ENCODE measurements around the gene IDH3A.

The IDH3A gene

GRCh38 chr15:78207641-78208340 lies 58.6 kb downstream of the IDH3A start:
- no peak for TF ChIP-seq CTCF (IDR thresholded peaks at IDR 0.05; ENCODE audit: low read depth, low read length, missing control alignments)
- no peak for DNase-seq (ENCODE audit: low read depth)
- no peak overlapping the region for H3K4me3 ChIP-seq (ENCODE audit: low read depth, low read length)

GRCh38 chr15:78208341-78208844 lies 59.2 kb downstream of the IDH3A start:
- no peak for DNase-seq (ENCODE audit: low read depth)

GRCh38 chr15:78208887-78209645 lies 59.9 kb downstream of the IDH3A start:
- no peak for TF ChIP-seq CTCF (IDR thresholded peaks at IDR 0.05; ENCODE audit: low read depth, low read length, missing control alignments)

More at GRCh38 chr15:78208341-78208844, 59.2 kb downstream of the IDH3A start:
- no peak overlapping the region for H3K4me3 ChIP-seq (ENCODE audit: low read depth, low read length)
- TF ChIP-seq CTCF (IDR thresholded peaks at IDR 0.05; ENCODE audit: low read depth, low read length, missing control alignments): no peak

GRCh38 chr15:78209646-78210348 lies 60.6 kb downstream of the IDH3A start:
- H3K4me3 ChIP-seq (ENCODE audit: low read depth, low read length): no peak overlapping the region
- no peak for TF ChIP-seq CTCF (IDR thresholded peaks at IDR 0.05; ENCODE audit: low read depth, low read length, missing control alignments)
- DNase-seq (ENCODE audit: low read depth): no peak

More at GRCh38 chr15:78208887-78209645, 59.9 kb downstream of the IDH3A start:
- no peak for DNase-seq (ENCODE audit: low read depth)
- no peak overlapping the region for H3K4me3 ChIP-seq (ENCODE audit: low read depth, low read length)

- TF ChIP-seq CTCF (IDR thresholded peaks at IDR 0.05; ENCODE audit: low read depth, low read length, missing control alignments): no peak
- H3K4me3 ChIP-seq (ENCODE audit: low read depth, low read length): no peak overlapping the region
- DNase-seq (ENCODE audit: low read depth): no peak
These were observed 61.2 kb downstream of the IDH3A start for GRCh38 chr15:78210349-78210717.

- H3K4me3 ChIP-seq (ENCODE audit: low read depth, low read length): no peak overlapping the region
- DNase-seq (ENCODE audit: low read depth): no peak
- no peak for TF ChIP-seq CTCF (IDR thresholded peaks at IDR 0.05; ENCODE audit: low read depth, low read length, missing control alignments)
These were observed 62.2 kb downstream of the IDH3A start for GRCh38 chr15:78211189-78211921.
